Activated CD4-positive, alpha-beta memory T cell treated with anti-CD3 and anti-CD28 coated beads for 36 hours (primary cell): ENCODE measurements around the gene SMIM35. TPM values are rescaled to one million over a fixed set of nuclear protein-coding genes. Genes with fewer than 3 reads are reported as not detected.

Experiments
- CTCF ChIA-PET: fragments of 350-600 bp; sonication (Branson Sonifier 250); formaldehyde crosslinking; loops from one replicate; lab custom pipeline; 2021; ENCODE audit warnings: antibody characterized with exemption, inconsistent platforms; lab: Charles Lee
- POLR2A ChIA-PET: fragments of 350-600 bp; sonication (Branson Sonifier 250); formaldehyde crosslinking; loops from one replicate; lab custom pipeline; 2021; ENCODE audit warnings: antibody characterized with exemption; lab: Charles Lee
- DNase-seq: peaks from one replicate; pipeline ENCODE4 v3.0.0-alpha.2; 2020
- H3K27ac Mint-ChIP-seq: one replicate; pipeline ENCODE4 v1.8.0; 2021; ENCODE audit warnings: mixed read lengths
- H3K27me3 Mint-ChIP-seq: one replicate; pipeline ENCODE4 v1.8.0; 2021; ENCODE audit warnings: mixed read lengths
- H3K36me3 Mint-ChIP-seq: one replicate; pipeline ENCODE4 v1.8.0; 2021; ENCODE audit warnings: mixed read lengths
- H3K4me1 Mint-ChIP-seq: one replicate; pipeline ENCODE4 v1.8.0; 2021; ENCODE audit warnings: low read depth, mixed read lengths
- H3K4me3 Mint-ChIP-seq: one replicate; pipeline ENCODE4 v1.8.0; 2021; ENCODE audit warnings: mild to moderate bottlenecking, mixed read lengths
- H3K9me3 Mint-ChIP-seq: one replicate; pipeline ENCODE4 v1.8.0; 2021; ENCODE audit warnings: mixed read lengths
- intact Hi-C: fragments of 100-400 bp; cut with micrococcal nuclease; formaldehyde crosslinking; loops from one replicate; pipeline ENCODE4 v1.15.1; 2023
- total RNA-seq, 2 experiments: library from RNA; stranded (reverse); gene quantifications; one replicate each; pipeline ENCODE4 v1.2.3, GENCODE V29; 2021

The SMIM35 gene
- total RNA-seq, 2 experiments from 2014 or later: 0.22 to 0.40 TPM

DNA sequence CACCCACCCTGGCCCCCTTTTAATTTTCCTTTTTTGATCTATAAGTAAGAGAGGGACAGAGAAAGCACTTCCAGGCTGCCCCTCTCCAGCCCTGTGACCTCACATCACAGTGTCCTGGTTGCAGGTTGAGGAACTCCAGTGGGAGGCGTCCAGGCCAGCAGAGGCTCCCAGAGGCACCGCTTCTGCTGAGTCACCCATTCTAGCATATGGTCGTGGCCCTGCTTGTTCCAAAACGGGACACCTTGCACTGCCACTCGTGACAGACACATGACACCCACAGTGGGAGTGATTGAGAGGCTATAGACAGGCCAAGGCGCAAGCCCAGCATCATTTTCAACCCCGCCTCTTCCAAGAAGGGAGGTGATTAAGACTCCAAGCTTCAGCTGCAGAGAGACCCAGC, 25.9 kb downstream of the SMIM35 start:
- Mint-ChIP-seq H3K27ac (no peak overlapping the region), H3K36me3 (no peaks in the 10 kb centered on the region), H3K4me3 (no peak overlapping the region), H3K27me3 (peaks cover 5% of the 10 kb centered on the region), H3K4me1 (no peaks in the 10 kb centered on the region), H3K9me3 (no peaks in the 10 kb centered on the region)
- intact Hi-C loops: no loop called here
- POLR2A ChIA-PET: no interaction called here
- CTCF ChIA-PET: interaction anchor here (1.0 to 2.2 kb wide), 3 partner anchors 111 to 217 kb away, joined by 3 to 6 read pairs (median 4); no protein-coding TSS in a partner anchor
- DNase-seq: no peak

DNA sequence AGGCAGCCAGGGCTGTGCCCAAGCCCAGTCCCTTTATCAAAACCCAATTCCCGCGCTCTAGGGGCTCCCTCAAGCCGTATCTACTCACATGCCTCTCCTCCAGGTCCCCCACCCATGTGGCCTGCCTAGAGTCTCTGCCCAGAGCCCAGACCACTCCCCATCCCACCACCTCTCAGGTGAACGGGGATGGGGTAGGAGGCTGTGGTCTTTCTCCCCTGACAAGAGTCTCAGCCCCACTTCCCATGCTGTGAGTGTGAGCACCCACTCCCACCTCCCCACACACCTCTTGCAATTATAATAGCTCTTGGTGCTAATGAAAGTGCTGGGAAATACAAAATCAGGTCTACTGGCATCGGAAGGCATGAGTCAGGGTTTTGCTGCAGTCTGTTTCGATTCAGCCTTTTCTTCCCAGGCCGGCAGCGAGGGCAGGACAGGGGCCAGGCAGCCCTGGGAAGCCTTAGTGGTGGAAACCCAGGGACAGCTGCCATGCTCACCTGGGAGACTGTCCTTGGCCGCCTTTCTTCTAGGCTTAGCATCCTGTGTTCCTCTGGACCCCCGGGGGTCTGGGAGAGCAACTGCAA, 26.6 kb downstream of the SMIM35 start:
- Mint-ChIP-seq H3K27me3 (peaks cover 5% of the 10 kb centered on the region), H3K4me1 (no peaks in the 10 kb centered on the region), H3K9me3 (no peaks in the 10 kb centered on the region), H3K27ac (no peak overlapping the region), H3K36me3 (no peaks in the 10 kb centered on the region), H3K4me3 (no peak overlapping the region)
- intact Hi-C loops: no loop called here
- no peak for DNase-seq
- ChIA-PET CTCF (interaction anchor here (1.0 to 2.2 kb wide), 3 partner anchors 111 to 251 kb away, joined by 3 to 4 read pairs (median 3); no protein-coding TSS in a partner anchor), POLR2A (no interaction called here)

GRCh38 chr11:118059246-118059940, 27.4 kb downstream of the SMIM35 start:
- Mint-ChIP-seq H3K36me3 (no peaks in the 10 kb centered on the region), H3K4me3 (no peak overlapping the region), H3K27ac (no peak overlapping the region), H3K27me3 (peaks cover 5% of the 10 kb centered on the region), H3K9me3 (no peaks in the 10 kb centered on the region), H3K4me1 (no peaks in the 10 kb centered on the region)
- POLR2A ChIA-PET: no interaction called here
- DNase-seq: no peak
- CTCF ChIA-PET: interaction anchor here (1.0 to 1.5 kb wide), 2 partner anchors 113 to 250 kb away, joined by 3 read pairs; no protein-coding TSS in a partner anchor
- intact Hi-C loops: no loop called here

DNA sequence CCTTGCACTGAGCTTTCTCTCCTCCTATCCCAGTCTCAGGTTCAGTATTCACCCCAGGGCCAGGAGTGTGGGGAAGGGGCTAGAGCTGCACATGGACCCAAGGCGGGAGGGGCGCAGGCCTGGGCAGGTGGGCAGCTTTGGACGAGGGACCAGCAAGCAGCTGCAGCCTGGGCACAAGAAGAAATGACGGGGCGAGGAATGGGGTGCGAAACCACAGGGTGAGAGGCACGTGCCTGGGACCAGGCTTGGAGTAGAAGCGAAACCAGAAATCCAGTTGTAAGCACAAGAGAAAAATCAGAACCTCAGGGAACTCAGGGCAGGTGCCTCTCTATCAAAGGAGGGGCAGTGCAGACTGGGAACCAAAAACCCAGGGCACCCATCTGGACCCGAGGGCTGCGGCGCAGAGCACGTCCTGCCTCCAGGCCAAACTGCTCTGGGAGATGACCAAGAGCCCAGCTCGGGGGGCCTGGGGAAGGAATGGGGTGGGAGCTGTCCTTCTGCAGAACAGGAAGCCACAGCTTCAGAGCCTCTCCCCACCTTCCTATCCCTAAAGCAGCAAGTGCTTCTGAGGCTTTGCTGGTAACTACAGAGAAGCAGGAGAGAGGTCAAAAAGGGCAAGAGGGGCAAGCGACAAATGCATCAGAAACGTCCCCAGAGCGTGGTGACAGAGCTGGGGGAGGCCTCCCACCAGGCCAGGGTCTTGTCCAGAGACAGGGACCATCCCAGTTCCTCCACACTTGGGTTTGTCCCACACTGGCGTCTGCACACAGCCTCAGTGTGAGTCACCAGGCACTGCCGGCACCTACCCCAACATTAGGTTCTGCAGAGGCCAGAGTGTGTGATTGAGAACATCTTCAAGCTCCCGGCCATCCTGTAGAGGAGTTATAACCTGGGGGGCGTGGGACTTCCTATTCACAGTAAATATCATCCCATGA, 28.2 kb downstream of the SMIM35 start:
- no peaks in the 10 kb centered on the region for H3K9me3 Mint-ChIP-seq
- H3K4me3 Mint-ChIP-seq: no peak overlapping the region
- CTCF ChIA-PET: interaction anchor here (0.8 to 1.6 kb wide), 5 partner anchors 112 to 250 kb away, joined by 3 to 5 read pairs (median 4); no protein-coding TSS in a partner anchor
- no peaks in the 10 kb centered on the region for H3K36me3 Mint-ChIP-seq
- intact Hi-C loops: no loop called here
- peaks cover 5% of the 10 kb centered on the region for H3K27me3 Mint-ChIP-seq
- no peak for DNase-seq
- H3K27ac Mint-ChIP-seq: no peak overlapping the region
- no peaks in the 10 kb centered on the region for H3K4me1 Mint-ChIP-seq
- POLR2A ChIA-PET: no interaction called here

DNA sequence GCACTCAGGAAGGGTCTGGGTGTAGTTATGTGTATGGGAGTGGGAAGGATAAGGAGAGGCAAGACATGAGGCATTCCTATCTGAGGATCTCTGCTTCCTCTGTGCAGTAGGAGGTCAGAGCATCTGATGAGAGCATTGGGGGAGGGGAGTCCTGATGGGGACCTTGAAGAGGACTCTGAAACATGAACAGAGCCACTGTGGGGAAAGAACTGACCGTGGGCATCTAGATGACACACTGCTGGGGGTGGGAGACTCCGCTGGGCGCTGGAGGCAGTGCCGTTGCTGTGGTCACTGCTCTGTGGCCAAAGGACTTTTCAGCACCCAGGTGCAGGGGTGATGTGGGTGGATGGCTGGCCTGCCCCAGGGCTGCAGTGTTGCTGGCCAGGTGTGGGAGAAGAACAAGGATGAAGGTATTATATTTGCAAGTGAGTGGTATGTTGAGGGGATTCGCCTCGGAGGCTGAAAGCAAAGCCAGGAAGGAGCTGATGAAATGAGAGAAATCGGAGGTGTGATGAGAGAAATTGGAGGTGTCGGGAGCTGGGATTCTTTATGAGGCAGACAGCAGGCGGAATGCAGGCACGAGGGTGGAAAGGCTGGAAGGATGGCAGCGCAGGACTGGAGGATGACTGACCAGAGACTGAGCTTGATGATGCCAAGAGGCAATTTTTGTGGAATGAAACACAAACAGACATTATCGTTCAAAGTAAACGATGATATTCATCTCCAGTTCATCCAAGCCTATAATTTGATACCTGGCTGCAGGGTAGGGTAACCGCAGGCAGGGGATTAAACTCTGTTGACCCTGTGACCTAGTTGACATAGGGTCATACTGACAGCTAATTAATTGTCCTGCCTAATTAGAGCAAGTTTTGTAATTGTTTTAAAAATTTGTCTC, 29.3 kb downstream of the SMIM35 start:
- no peaks in the 10 kb centered on the region for H3K36me3 Mint-ChIP-seq
- DNase-seq: no peak
- intact Hi-C loops: no loop called here
- ChIA-PET POLR2A (no interaction called here), CTCF (interaction anchor here (0.6 to 1.6 kb wide), 5 partner anchors 111 to 468 kb away, joined by 3 to 5 read pairs (median 4); no protein-coding TSS in a partner anchor)
- H3K27me3 Mint-ChIP-seq: peaks cover 5% of the 10 kb centered on the region
- no peak overlapping the region for H3K27ac Mint-ChIP-seq
- no peaks in the 10 kb centered on the region for H3K9me3 Mint-ChIP-seq
- peaks cover 7% of the 10 kb centered on the region for H3K4me1 Mint-ChIP-seq
- H3K4me3 Mint-ChIP-seq: no peak overlapping the region

DNA sequence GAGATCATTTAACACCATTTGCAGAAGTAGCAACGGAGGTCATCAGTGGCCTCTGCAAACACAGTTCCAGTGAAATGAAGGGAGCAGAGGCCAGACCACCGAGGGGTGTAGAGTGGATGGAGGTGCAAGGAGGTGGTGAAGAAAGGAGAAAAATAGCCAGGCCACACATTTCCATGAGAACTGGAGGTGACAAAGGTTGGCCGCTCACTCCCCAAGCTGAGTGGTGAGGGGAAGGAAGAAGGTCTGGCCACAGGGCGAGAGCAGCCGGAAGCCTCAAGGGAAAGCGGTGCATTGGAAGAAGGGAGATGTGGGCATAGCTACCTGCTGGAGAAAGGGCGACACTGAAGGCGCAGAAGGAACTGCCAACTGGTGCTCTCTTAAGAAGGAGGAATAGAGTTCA, 30.0 kb downstream of the SMIM35 start:
- intact Hi-C loops: no loop called here
- no peak overlapping the region for H3K27ac Mint-ChIP-seq
- POLR2A ChIA-PET: no interaction called here

GRCh38 chr11:118055966-118056365, 30.8 kb downstream of the SMIM35 start:
- H3K4me1 Mint-ChIP-seq: peaks cover 22% of the 10 kb centered on the region
- no peaks in the 10 kb centered on the region for H3K36me3 Mint-ChIP-seq
- H3K27me3 Mint-ChIP-seq: peaks cover 5% of the 10 kb centered on the region
- H3K27ac Mint-ChIP-seq: no peak overlapping the region
- H3K4me3 Mint-ChIP-seq: no peak overlapping the region
- POLR2A ChIA-PET: no interaction called here
- intact Hi-C loops: no loop called here
- CTCF ChIA-PET: interaction anchor here (5.9 to 6.8 kb wide), 3 partner anchors 105 to 249 kb away, joined by 148 to 248 read pairs (median 154); no protein-coding TSS in a partner anchor
- no peak for DNase-seq
- H3K9me3 Mint-ChIP-seq: no peaks in the 10 kb centered on the region

More for the DNA sequence above, 30.0 kb downstream of the SMIM35 start:
- no peaks in the 10 kb centered on the region for H3K36me3 Mint-ChIP-seq
- H3K9me3 Mint-ChIP-seq: no peaks in the 10 kb centered on the region
- H3K4me1 Mint-ChIP-seq: peaks cover 14% of the 10 kb centered on the region
- H3K4me3 Mint-ChIP-seq: no peak overlapping the region
- CTCF ChIA-PET: interaction anchor here (1.3 kb wide), 1 partner anchor 249 kb away, joined by 4 read pairs; no protein-coding TSS in a partner anchor
- no peak for DNase-seq
- peaks cover 5% of the 10 kb centered on the region for H3K27me3 Mint-ChIP-seq

GRCh38 chr11:118054712-118055640, 31.8 kb downstream of the SMIM35 start:
- POLR2A ChIA-PET: no interaction called here
- H3K27me3 Mint-ChIP-seq: peaks cover 5% of the 10 kb centered on the region
- H3K27ac Mint-ChIP-seq: no peak overlapping the region
- no peak overlapping the region for H3K4me3 Mint-ChIP-seq
- peaks cover 32% of the 10 kb centered on the region for H3K4me1 Mint-ChIP-seq
- H3K9me3 Mint-ChIP-seq: no peaks in the 10 kb centered on the region
- intact Hi-C loops: loop anchor here (5.0 kb wide), 2 partner anchors 123 to 187 kb away; no protein-coding TSS in a partner anchor
- H3K36me3 Mint-ChIP-seq: no peaks in the 10 kb centered on the region
- DNase-seq: no peak
- CTCF ChIA-PET: interaction anchor here (0.8 to 6.8 kb wide), 9 partner anchors 48 to 629 kb away, joined by 3 to 248 read pairs (median 82); partner anchors contain the start of genes FXYD2 and IL10RA

- ChIA-PET CTCF (interaction anchor here (0.6 to 6.8 kb wide), 55 partner anchors 9 to 627 kb away, joined by 3 to 248 read pairs (median 6); partner anchors contain the start of genes FXYD2, FXYD6 and IL10RA), POLR2A (interaction anchor here (0.9 to 4.2 kb wide), 7 partner anchors 51 to 237 kb away, joined by 3 to 47 read pairs (median 7); partner anchors contain the start of gene IL10RA)
- no peaks in the 10 kb centered on the region for H3K9me3 Mint-ChIP-seq
- intact Hi-C loops: loop anchor here (1.0 to 5.0 kb wide), 6 partner anchors 102 to 245 kb away; no protein-coding TSS in a partner anchor
- peaks cover 49% of the 10 kb centered on the region for H3K4me1 Mint-ChIP-seq
- H3K27ac Mint-ChIP-seq: peak overlapping the region; percentile 63
- no peaks in the 10 kb centered on the region for H3K36me3 Mint-ChIP-seq
- no peak overlapping the region for H3K4me3 Mint-ChIP-seq
- peak; percentile 20 for DNase-seq
- peaks cover 3% of the 10 kb centered on the region for H3K27me3 Mint-ChIP-seq
Measured at GRCh38 chr11:118052581-118053206, 34.1 kb downstream of the SMIM35 start.
